ENCODE results near the gene ADCY4. TPM values are rescaled to one million over a fixed set of nuclear protein-coding genes. Genes with fewer than 3 reads are reported as not detected.

Gene ADCY4
- total and polyA plus RNA-seq, 2 of the 8 experiments (the other 6 are each of a cell fraction or from before 2014, with no cell fraction given) = 0.27 to 0.35 TPM

DNA sequence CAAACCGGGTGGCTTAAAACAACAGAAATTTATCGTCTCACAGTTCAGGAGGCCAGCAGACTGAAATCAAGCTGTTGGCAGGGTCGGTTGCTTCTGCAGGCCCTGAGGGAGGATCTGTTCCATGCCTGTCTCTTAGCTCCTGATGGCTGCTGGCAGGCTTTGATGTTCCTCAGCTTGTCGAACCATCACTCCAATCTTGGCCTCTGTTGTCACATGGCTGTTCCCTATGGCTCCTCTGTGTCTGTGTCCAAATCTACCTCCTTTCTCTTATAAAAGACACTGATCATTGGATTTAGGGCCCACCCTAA lies 47.1 kb upstream of the ADCY4 start:
- no peak overlapping the region for H3K4ac ChIP-seq (replicated peaks; ENCODE audit: insufficient read length, low read depth, low read length)
- H3K23ac ChIP-seq (ENCODE audit: insufficient read length) = no peak overlapping the region
- no peak for DNase-seq (ENCODE audit: low read depth in 1 of 2, low spot score in 2 of 2)
- no peaks in the 10 kb centered on the region for H3K27me3 ChIP-seq (replicated peaks in 1 of 4; ENCODE audit: control insufficient read depth in 3 of 4, extremely low read depth in 1 of 4, insufficient read depth in 3 of 4, low read length in 3 of 4)
- H4K5ac ChIP-seq (ENCODE audit: insufficient read length, low read depth, low read length) = no peak overlapping the region
- no peak overlapping the region for H4K91ac ChIP-seq (replicated peaks; ENCODE audit: insufficient read length, low read length)
- H3K4me2 ChIP-seq (ENCODE audit: insufficient read depth in 1 of 2, low read depth in 2 of 2, low read length in 2 of 2) = no peak overlapping the region
- ChIA-PET POLR2A (ENCODE audit: partially characterized antibody) (interaction anchor here (1.2 kb wide), 1 partner anchor 37 kb away, joined by 6 read pairs; no protein-coding TSS in a partner anchor), CTCF (ENCODE audit: partially characterized antibody) (interaction anchor here (0.7 to 16.4 kb wide), 7 partner anchors 13 to 241 kb away, joined by 3 to 207 read pairs (median 35); partner anchors contain the start of genes ADCY4, CBLN3, KHNYN and RIPK3)
- peaks cover 3 to 12% (median 6%) of the 10 kb centered on the region in 4 experiments for H3K4me1 ChIP-seq (replicated peaks in 1 of 4; ENCODE audit: control insufficient read depth in 3 of 4, insufficient read depth in 4 of 4, low read length in 3 of 4)
- no peaks in the 10 kb centered on the region for H3K36me3 ChIP-seq (ENCODE audit: control insufficient read depth in 2 of 4, insufficient read depth in 4 of 4, low read length in 3 of 4)
- H3K14ac ChIP-seq (ENCODE audit: insufficient read length) = no peak overlapping the region
- H3K23me2 ChIP-seq (ENCODE audit: low read depth, low read length) = no peaks in the 10 kb centered on the region
- H2BK15ac ChIP-seq (ENCODE audit: low read length) = no peak overlapping the region
- TF ChIP-seq GABPA (IDR thresholded peaks at IDR 0.05; ENCODE audit: borderline replicate concordance, insufficient read depth, low read length) = no peak
- no peak for TF ChIP-seq TAF7 (optimal IDR thresholded peaks at IDR 0.05; ENCODE audit: borderline replicate concordance, low read depth, low read length)
- TF ChIP-seq KDM1A (IDR thresholded peaks at IDR 0.05; ENCODE audit: borderline replicate concordance, low read length) = no peak
- H2BK5ac ChIP-seq (ENCODE audit: low read depth, low read length) = no peak overlapping the region
- H3K9me3 ChIP-seq (ENCODE audit: insufficient read depth in 2 of 2, low read depth in 1 of 2, low read length in 1 of 2) = no peaks in the 10 kb centered on the region
- no peak overlapping the region for H2BK20ac ChIP-seq (ENCODE audit: low read length)
- H2BK120ac ChIP-seq (replicated peaks; ENCODE audit: low read depth, low read length) = no peak overlapping the region
- no peak for FAIRE-seq
- no peaks in the 10 kb centered on the region for H3K79me2 ChIP-seq (ENCODE audit: control insufficient read depth in 1 of 2, insufficient read depth in 2 of 2, low read length in 2 of 2)
- H4K20me1 ChIP-seq (replicated peaks in 1 of 2; ENCODE audit: control insufficient read depth in 1 of 2, insufficient read depth in 2 of 2, low read length in 2 of 2) = no peaks in the 10 kb centered on the region
- no peak overlapping the region; a peak in 1 of 7 replicates for H3K9ac ChIP-seq (replicated peaks in 1 of 4; ENCODE audit: extremely low read depth in 1 of 4, low read depth in 3 of 4, low read length in 3 of 4)
- WGBS, 2 experiments (ENCODE audit: extremely low coverage in 1 of 2, insufficient coverage in 1 of 2, insufficient read length in 1 of 2, insufficient replicate concordance in 2 of 2, low coverage in 1 of 2, low lambda C conversion rate in 2 of 2, missing lambda C conversion rate in 1 of 2) = 94% methylated on average over 4 of the region's 4 CpGs; no CpG with 5 or more reads in 1 of the 2 experiments
- H3K27ac ChIP-seq (ENCODE audit: low read depth, low read length) = no peak overlapping the region
- H3K18ac ChIP-seq (ENCODE audit: extremely low read depth, low read length) = no peak overlapping the region
- H2AFZ ChIP-seq (ENCODE audit: low read length) = no peak overlapping the region
- no peak overlapping the region for H2BK12ac ChIP-seq (ENCODE audit: low read depth, low read length)
- no peak overlapping the region for H3K56ac ChIP-seq (replicated peaks; ENCODE audit: insufficient read length, low read depth, low read length)
- no peaks in the 10 kb centered on the region for H3K79me1 ChIP-seq (ENCODE audit: low read depth, low read length)
- no peak overlapping the region for H3K4me3 ChIP-seq (ENCODE audit: extremely low read depth in 1 of 4, insufficient read depth in 2 of 4, low read depth in 3 of 4, low read length in 4 of 4)
- H4K8ac ChIP-seq (ENCODE audit: extremely low read depth, insufficient read depth, low read length) = no peak overlapping the region
- H2AK5ac ChIP-seq (ENCODE audit: low read depth, low read length) = no peak overlapping the region
